HG03280 (cell line): ENCODE data around the gene CSAD.

Experiments used
- ATAC-seq: cut with Tn5 transposase; IDR thresholded peaks from one replicate; pipeline ENCODE4 v1.9.1; 2021; ENCODE audit warnings: mild to moderate bottlenecking, moderate library complexity; ENCODE audit not compliant: unreplicated experiment

CSAD gene

GRCh38 chr12:53151039-53151438, 29.7 kb downstream of the CSAD start:
- no peak for ATAC-seq

- no peak for ATAC-seq
Observed at GRCh38 chr12:53147653-53148052, 33.1 kb downstream of the CSAD start.

- ATAC-seq, result no peak
Observed at GRCh38 chr12:53147181-53147580, 33.5 kb downstream of the CSAD start.

- no peak for ATAC-seq
Observed at GRCh38 chr12:53145383-53146260, 35.1 kb downstream of the CSAD start.

GRCh38 chr12:53143355-53143754, 37.4 kb downstream of the CSAD start:
- no peak for ATAC-seq

GRCh38 chr12:53133722-53134121, 47.0 kb downstream of the CSAD start:
- ATAC-seq, result no peak

- ATAC-seq, result no peak
Observed at GRCh38 chr12:53131844-53132243, 48.9 kb downstream of the CSAD start.

- ATAC-seq, result no peak
Observed at GRCh38 chr12:53128780-53129569, 51.8 kb downstream of the CSAD start.

GRCh38 chr12:53127169-53127568, 53.6 kb downstream of the CSAD start:
- ATAC-seq, result no peak

GRCh38 chr12:53124352-53124723, 56.4 kb downstream of the CSAD start:
- ATAC-seq, result no peak

- ATAC-seq, result no peak
Observed at GRCh38 chr12:53123578-53124351, 57.0 kb downstream of the CSAD start.

GRCh38 chr12:53122961-53123468, 57.7 kb downstream of the CSAD start:
- ATAC-seq, result no peak

GRCh38 chr12:53120685-53121525, 59.8 kb downstream of the CSAD start:
- no peak for ATAC-seq

GRCh38 chr12:53118751-53119300, 61.9 kb downstream of the CSAD start:
- no peak for ATAC-seq

- ATAC-seq, result no peak
Observed at GRCh38 chr12:53115891-53116648, 64.7 kb downstream of the CSAD start.

- no peak for ATAC-seq
Observed at GRCh38 chr12:53115112-53115890, 65.4 kb downstream of the CSAD start.

GRCh38 chr12:53113951-53114350, 66.8 kb downstream of the CSAD start:
- ATAC-seq, result no peak

- ATAC-seq, result no peak
Observed at GRCh38 chr12:53113136-53113705, 67.5 kb downstream of the CSAD start.
